ENCODE measurements around the gene TYSND1. TPM values are rescaled to one million over a fixed set of nuclear protein-coding genes. Genes with fewer than 3 reads are reported as not detected.

TYSND1 gene
- total and polyA plus RNA-seq, 2 of the 13 experiments (the other 11 are each of a cell fraction or from before 2014, with no cell fraction given), result 3.3 to 8.9 TPM

DNA sequence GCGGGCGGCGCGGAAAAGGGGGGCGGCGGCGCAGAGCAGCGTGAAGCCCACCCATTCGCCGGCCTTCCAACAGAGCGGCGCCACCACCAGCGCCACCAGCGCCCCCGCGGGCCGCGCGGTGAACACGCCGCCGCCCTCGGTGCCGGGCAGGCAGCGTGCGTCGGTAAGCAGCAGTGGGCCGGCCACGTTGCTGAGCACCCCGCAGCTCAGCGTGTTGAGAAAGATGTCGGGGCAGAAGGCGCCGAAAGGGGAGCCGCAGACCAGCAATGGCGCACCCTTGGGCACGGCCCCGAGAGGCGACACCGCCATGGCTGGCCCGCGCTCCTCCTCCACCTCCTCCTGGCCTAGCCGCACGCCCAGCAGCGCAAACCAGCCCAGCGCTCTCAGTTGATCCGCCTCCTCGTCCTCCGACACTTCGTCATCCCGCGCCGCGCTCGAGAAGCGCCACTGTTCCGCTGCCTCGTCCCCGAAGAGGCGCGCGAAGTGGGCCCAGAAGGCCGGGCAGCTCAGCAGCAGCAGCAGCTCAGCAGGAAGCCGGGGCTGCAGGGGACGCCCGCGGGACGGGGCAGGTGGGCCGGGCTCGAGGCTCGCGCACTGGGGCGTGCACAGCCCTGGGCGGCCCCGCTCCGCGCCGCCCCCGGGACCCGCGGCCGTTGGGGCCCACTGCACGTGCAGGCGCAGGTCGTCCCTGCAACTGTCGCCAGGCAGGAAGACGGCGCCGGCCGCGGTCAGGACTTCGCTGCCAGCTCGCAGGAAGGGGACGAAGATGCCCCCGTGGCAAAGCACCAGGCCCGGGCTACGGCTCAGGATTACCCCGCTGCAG, 623 bp downstream of the TYSND1 start (continued):
- peak; percentile 8 for TF ChIP-seq TAF15 (IDR thresholded peaks at IDR 0.05; ENCODE audit: low read depth, low read length, poor library complexity, severe bottlenecking)
- 0 out of 2 replicates have a peak, but pooled peaks have one; percentile 17 for TF ChIP-seq NCOA1 (CRISPR knock-in tag; IDR thresholded peaks at IDR 0.05)
- TF ChIP-seq ARHGAP35 (CRISPR knock-in tag; IDR thresholded peaks at IDR 0.05; ENCODE audit: borderline replicate concordance), result peak; percentile 75; the same call in 1 of the 2 replicates
- TF ChIP-seq ZNF607 (CRISPR knock-in tag; IDR thresholded peaks at IDR 0.05; ENCODE audit: borderline replicate concordance), result peak; percentile 96
- TF ChIP-seq NONO (IDR thresholded peaks at IDR 0.05), result no peak
- peak; percentile 59 for TF ChIP-seq NONO (CRISPR knock-in tag; conservative IDR thresholded peaks at IDR 0.05)
- 0 out of 2 replicates have a peak, but pooled peaks have one; percentile 14 for TF ChIP-seq FOSL1 (CRISPR knock-in tag; IDR thresholded peaks at IDR 0.05; ENCODE audit: borderline replicate concordance)
- TF ChIP-seq THYN1 (CRISPR knock-in tag; IDR thresholded peaks at IDR 0.05; ENCODE audit: borderline replicate concordance, low read depth), result no peak
- 0 out of 2 replicates have a peak, but pooled peaks have one; percentile 23 for TF ChIP-seq ZNF558 (CRISPR knock-in tag; IDR thresholded peaks at IDR 0.05; ENCODE audit: borderline replicate concordance)
- TF ChIP-seq HOXA3 (CRISPR knock-in tag; IDR thresholded peaks at IDR 0.05), result peak; percentile 71; the same call in 1 of the 2 replicates
- peak; percentile 39 for TF ChIP-seq TEAD3 (CRISPR knock-in tag; optimal IDR thresholded peaks at IDR 0.05; ENCODE audit: borderline replicate concordance)
- TF ChIP-seq, protein P1, sequence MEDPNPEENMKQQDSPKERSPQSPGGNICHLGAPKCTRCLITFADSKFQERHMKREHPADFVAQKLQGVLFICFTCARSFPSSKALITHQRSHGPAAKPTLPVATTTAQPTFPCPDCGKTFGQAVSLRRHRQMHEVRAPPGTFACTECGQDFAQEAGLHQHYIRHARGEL (CRISPR knock-in tag; IDR thresholded peaks at IDR 0.05), result no peak
- TF ChIP-seq ZBTB20 (CRISPR knock-in tag; IDR thresholded peaks at IDR 0.05; ENCODE audit: borderline replicate concordance, low read depth), result no peak
- TF ChIP-seq BRCA1 (CRISPR knock-in tag; IDR thresholded peaks at IDR 0.05), result 0 out of 2 replicates have a peak, but pooled peaks have one; percentile 42
- TF ChIP-seq ZFX (CRISPR knock-in tag; IDR thresholded peaks at IDR 0.05; ENCODE audit: low read depth), result peak; percentile 91
- TF ChIP-seq ZNF614 (CRISPR knock-in tag; IDR thresholded peaks at IDR 0.05; ENCODE audit: borderline replicate concordance), result no peak
- TF ChIP-seq ZFP36L1 (CRISPR knock-in tag; IDR thresholded peaks at IDR 0.05), result peak; percentile 42; the same call in 1 of the 2 replicates
- TF ChIP-seq, protein P2, sequence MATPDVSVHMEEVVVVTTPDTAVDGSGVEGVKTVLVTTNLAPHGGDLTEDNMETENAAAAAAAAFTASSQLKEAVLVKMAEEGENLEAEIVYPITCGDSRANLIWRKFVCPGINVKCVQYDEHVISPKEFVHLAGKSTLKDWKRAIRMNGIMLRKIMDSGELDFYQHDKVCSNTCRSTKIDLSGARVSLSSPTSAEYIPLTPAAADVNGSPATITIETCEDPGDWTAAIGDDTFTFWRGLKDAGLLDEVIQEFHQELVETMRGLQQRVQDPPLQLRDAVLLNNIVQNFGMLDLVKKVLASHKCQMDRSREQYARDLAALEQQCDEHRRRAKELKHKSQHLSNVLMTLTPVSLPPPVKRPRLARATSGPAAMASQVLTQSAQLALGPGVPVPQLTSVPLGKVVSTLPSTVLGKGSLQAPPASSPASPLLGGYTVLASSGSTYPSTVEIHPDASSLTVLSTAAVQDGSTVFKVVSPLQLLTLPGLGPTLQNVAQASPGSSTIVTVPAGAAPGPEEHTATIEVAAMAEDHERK (CRISPR knock-in tag; IDR thresholded peaks at IDR 0.05; ENCODE audit: low read depth), result no peak
- peak; percentile 76; the same call in 1 of the 2 replicates for TF ChIP-seq ZC3H13 (CRISPR knock-in tag; IDR thresholded peaks at IDR 0.05)
- peak; percentile 19; the same call in 1 of the 2 replicates for TF ChIP-seq RXRB (CRISPR knock-in tag; IDR thresholded peaks at IDR 0.05; ENCODE audit: borderline replicate concordance)
- TF ChIP-seq ZNF589 (CRISPR knock-in tag; conservative IDR thresholded peaks at IDR 0.05), result peak; percentile 52
- TF ChIP-seq, protein P3, sequence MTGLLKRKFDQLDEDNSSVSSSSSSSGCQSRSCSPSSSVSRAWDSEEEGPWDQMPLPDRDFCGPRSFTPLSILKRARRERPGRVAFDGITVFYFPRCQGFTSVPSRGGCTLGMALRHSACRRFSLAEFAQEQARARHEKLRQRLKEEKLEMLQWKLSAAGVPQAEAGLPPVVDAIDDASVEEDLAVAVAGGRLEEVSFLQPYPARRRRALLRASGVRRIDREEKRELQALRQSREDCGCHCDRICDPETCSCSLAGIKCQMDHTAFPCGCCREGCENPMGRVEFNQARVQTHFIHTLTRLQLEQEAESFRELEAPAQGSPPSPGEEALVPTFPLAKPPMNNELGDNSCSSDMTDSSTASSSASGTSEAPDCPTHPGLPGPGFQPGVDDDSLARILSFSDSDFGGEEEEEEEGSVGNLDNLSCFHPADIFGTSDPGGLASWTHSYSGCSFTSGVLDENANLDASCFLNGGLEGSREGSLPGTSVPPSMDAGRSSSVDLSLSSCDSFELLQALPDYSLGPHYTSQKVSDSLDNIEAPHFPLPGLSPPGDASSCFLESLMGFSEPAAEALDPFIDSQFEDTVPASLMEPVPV (CRISPR knock-in tag; IDR thresholded peaks at IDR 0.05), result peak; percentile 83
- TF ChIP-seq ZNF205 (CRISPR knock-in tag; IDR thresholded peaks at IDR 0.05), result peak; percentile 57; the same call in 1 of the 2 replicates
- 0 out of 2 replicates have a peak, but pooled peaks have one; percentile 42 for TF ChIP-seq HNRNPL (IDR thresholded peaks at IDR 0.05; ENCODE audit: low read depth, low read length)
- peak; percentile 61; the same call in 1 of the 2 replicates for TF ChIP-seq HDAC1 (CRISPR knock-in tag; IDR thresholded peaks at IDR 0.05)
- TF ChIP-seq ZNF367 (CRISPR knock-in tag; IDR thresholded peaks at IDR 0.05; ENCODE audit: borderline replicate concordance), result peak; percentile 60; the same call in 1 of the 2 replicates
- peak; percentile 83 for TF ChIP-seq ATF7-NPFF (CRISPR knock-in tag; IDR thresholded peaks at IDR 0.05; ENCODE audit: low read depth)

Measured in HepG2 (cell line).